Thyroid gland (tissue), 4 donors: ENCODE results near the gene TLR4.

Source experiments
- POLR2A ChIP-seq, 2 donors: fragments of 450-650 bp; IDR thresholded peaks; one replicate each; pipeline ENCODE4 v1.6.1; 2017; ENCODE audit warnings: antibody characterized with exemption in 2 of 2, mild to moderate bottlenecking in 2 of 2, moderate library complexity in 1 of 2
- TF ChIP-seq, protein P1 (sequence below), 6 experiments: fragments of 200-600 bp in 3 of 6; fragments of 450-650 bp in 3 of 6; sonication (generic) in 3 of 6; IDR thresholded peaks; one replicate each; pipeline ENCODE4 v1.5.1; 2016 to 2019; ENCODE audit warnings: antibody characterized with exemption in 6 of 6, mild to moderate bottlenecking in 2 of 6, inconsistent platforms in 1 of 6, moderate library complexity in 1 of 6

DNA sequence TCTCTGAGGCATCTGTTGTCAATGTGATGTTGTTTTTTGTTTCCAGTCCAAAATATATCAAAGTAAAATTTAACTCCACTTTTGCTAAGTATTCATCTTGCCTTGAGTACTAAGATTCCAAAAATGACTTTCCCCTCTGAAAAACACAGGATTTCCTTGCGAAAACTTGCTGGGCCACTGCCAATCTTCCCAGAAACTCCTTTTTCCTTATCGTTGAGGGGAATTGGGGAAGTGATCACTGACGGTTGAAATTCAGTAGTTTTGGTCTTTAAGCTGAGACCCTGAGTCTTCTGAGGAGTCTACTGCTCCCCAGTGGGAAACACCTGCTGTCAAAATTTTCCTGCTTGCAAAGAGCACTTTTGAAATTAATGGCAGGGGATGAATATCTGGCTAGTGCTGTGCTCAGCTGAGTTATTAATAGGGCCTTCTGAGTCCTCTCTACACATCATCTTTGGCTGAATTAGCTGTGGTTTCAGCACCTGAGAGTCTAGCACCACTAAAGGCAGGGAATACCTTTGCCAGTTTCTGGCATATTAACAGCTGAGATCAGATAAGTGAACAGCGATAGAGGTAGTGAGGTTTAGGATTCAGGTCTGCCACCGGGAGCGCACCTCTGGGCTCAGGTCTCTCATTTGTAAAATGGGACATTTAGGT is 18.0 kb downstream of the TLR4 start:
- no peak for TF ChIP-seq POLR2A (IDR thresholded peaks at IDR 0.05)
- TF ChIP-seq, protein P1, sequence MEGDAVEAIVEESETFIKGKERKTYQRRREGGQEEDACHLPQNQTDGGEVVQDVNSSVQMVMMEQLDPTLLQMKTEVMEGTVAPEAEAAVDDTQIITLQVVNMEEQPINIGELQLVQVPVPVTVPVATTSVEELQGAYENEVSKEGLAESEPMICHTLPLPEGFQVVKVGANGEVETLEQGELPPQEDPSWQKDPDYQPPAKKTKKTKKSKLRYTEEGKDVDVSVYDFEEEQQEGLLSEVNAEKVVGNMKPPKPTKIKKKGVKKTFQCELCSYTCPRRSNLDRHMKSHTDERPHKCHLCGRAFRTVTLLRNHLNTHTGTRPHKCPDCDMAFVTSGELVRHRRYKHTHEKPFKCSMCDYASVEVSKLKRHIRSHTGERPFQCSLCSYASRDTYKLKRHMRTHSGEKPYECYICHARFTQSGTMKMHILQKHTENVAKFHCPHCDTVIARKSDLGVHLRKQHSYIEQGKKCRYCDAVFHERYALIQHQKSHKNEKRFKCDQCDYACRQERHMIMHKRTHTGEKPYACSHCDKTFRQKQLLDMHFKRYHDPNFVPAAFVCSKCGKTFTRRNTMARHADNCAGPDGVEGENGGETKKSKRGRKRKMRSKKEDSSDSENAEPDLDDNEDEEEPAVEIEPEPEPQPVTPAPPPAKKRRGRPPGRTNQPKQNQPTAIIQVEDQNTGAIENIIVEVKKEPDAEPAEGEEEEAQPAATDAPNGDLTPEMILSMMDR (IDR thresholded peaks at IDR 0.05): no peak
